Measurements from ENCODE around the gene MBOAT1. TPM values are rescaled to one million over a fixed set of nuclear protein-coding genes. Genes with fewer than 3 reads are reported as not detected.

MBOAT1 gene
- total and polyA plus RNA-seq, 2 of the 13 experiments (the other 11 are each of a cell fraction or from before 2014, with no cell fraction given): not detected

- no peak overlapping the region for H2AFZ ChIP-seq (ENCODE audit: low read length)
- no peaks in the 10 kb centered on the region for H4K20me1 ChIP-seq (ENCODE audit: insufficient read depth, low read length)
- TF ChIP-seq ZNF510 (CRISPR knock-in tag; IDR thresholded peaks at IDR 0.05; ENCODE audit: low read depth) (no peak), PREB (CRISPR knock-in tag; IDR thresholded peaks at IDR 0.05) (no peak)
- H3K4me1 ChIP-seq (ENCODE audit: insufficient read depth, low read length): no peaks in the 10 kb centered on the region
- intact Hi-C loops (cut with micrococcal nuclease; ENCODE audit: unreplicated experiment): no loop called here
- ChIA-PET CTCF (ENCODE audit: low intra/inter-chr PET ratio, low total read pairs) (no interaction called here), POLR2A (no interaction called here)
- H3K36me3 ChIP-seq (replicated peaks in 1 of 2; ENCODE audit: control insufficient read depth in 1 of 2, insufficient read depth in 2 of 2, low read length in 2 of 2): no peaks in the 10 kb centered on the region
- no peaks in the 10 kb centered on the region for H3K79me2 ChIP-seq (ENCODE audit: insufficient read depth, low read length)
- FAIRE-seq (no peak), DNase-seq (ENCODE audit: low spot score) (no peak), ATAC-seq (no peak)
- H3K9me3 ChIP-seq (ENCODE audit: low read length): no peaks in the 10 kb centered on the region
- no peaks in the 10 kb centered on the region; a peak in 2 of 5 replicates for H3K27me3 ChIP-seq (ENCODE audit: control insufficient read depth in 1 of 2, insufficient read depth in 2 of 2, low read length in 2 of 2)
- no peak overlapping the region for H3K9ac ChIP-seq (ENCODE audit: insufficient read depth, low read depth, low read length)
- in situ Hi-C loops (cut with HindIII; ENCODE audit: extremely low pct_ligation_motif_present, low pct_unique_long_range_greater_than_20kb): loop anchor here (10.0 kb wide), 1 partner anchor 426 kb away; no protein-coding TSS in a partner anchor
- no peak overlapping the region for H3K4me3 ChIP-seq (replicated peaks in 1 of 3; ENCODE audit: insufficient read depth in 1 of 3, low read depth in 2 of 3, low read length in 3 of 3)
- 28% methylated on average over 6 of the region's 6 CpGs for WGBS (ENCODE audit: low lambda C conversion rate)
- no peak overlapping the region for H3K27ac ChIP-seq (ENCODE audit: extremely low read length, insufficient read depth, low read length)
- no peak overlapping the region for H3K4me2 ChIP-seq (ENCODE audit: low read depth, low read length)
- BruUV-seq (replicated peaks): no TSS peak
These were observed 113.9 kb downstream of the MBOAT1 start for GRCh38 chr6:20098267-20098876.

- Histone ChIP-seq H2AFZ (ENCODE audit: low read length) (no peak overlapping the region), H3K36me3 (replicated peaks in 1 of 2; ENCODE audit: control insufficient read depth in 1 of 2, insufficient read depth in 2 of 2, low read length in 2 of 2) (no peaks in the 10 kb centered on the region), H4K20me1 (ENCODE audit: insufficient read depth, low read length) (no peaks in the 10 kb centered on the region), H3K9me3 (ENCODE audit: low read length) (no peaks in the 10 kb centered on the region), H3K4me1 (ENCODE audit: insufficient read depth, low read length) (no peaks in the 10 kb centered on the region), H3K27ac (ENCODE audit: extremely low read length, insufficient read depth, low read length) (no peak overlapping the region), H3K9ac (ENCODE audit: insufficient read depth, low read depth, low read length) (no peak overlapping the region), H3K4me2 (ENCODE audit: low read depth, low read length) (no peak overlapping the region), H3K79me2 (ENCODE audit: insufficient read depth, low read length) (no peaks in the 10 kb centered on the region), H3K27me3 (ENCODE audit: control insufficient read depth in 1 of 2, insufficient read depth in 2 of 2, low read length in 2 of 2) (no peaks in the 10 kb centered on the region; a peak in 2 of 5 replicates), H3K4me3 (replicated peaks in 1 of 3; ENCODE audit: insufficient read depth in 1 of 3, low read depth in 2 of 3, low read length in 3 of 3) (no peak overlapping the region)
- CTCF ChIA-PET (ENCODE audit: low intra/inter-chr PET ratio, low total read pairs): no interaction called here
- no peak for DNase-seq (ENCODE audit: low spot score)
- intact Hi-C loops (cut with micrococcal nuclease; ENCODE audit: unreplicated experiment): no loop called here
- in situ Hi-C loops (cut with HindIII; ENCODE audit: extremely low pct_ligation_motif_present, low pct_unique_long_range_greater_than_20kb): loop anchor here (10.0 kb wide), 1 partner anchor 428 kb away; no protein-coding TSS in a partner anchor
- no TSS peak for BruUV-seq (replicated peaks)
- no peak for ATAC-seq
- 5% methylated on average over 6 of the region's 6 CpGs for WGBS (ENCODE audit: low lambda C conversion rate)
- POLR2A ChIA-PET: no interaction called here
- FAIRE-seq: no peak
- TF ChIP-seq HIC2 (CRISPR knock-in tag; IDR thresholded peaks at IDR 0.05; ENCODE audit: low read depth) (no peak), ZNF780A (CRISPR knock-in tag; IDR thresholded peaks at IDR 0.05) (no peak), FOXO4 (CRISPR knock-in tag; conservative IDR thresholded peaks at IDR 0.05) (no peak), ZNF562 (CRISPR knock-in tag; IDR thresholded peaks at IDR 0.05; ENCODE audit: borderline replicate concordance) (no peak), ZNF329 (CRISPR knock-in tag; IDR thresholded peaks at IDR 0.05; ENCODE audit: low read depth) (no peak), FOXP4 (CRISPR knock-in tag; IDR thresholded peaks at IDR 0.05) (no peak), MAFF (IDR thresholded peaks at IDR 0.05; ENCODE audit: low read depth, low read length) (no peak), ZMYM4 (CRISPR knock-in tag; IDR thresholded peaks at IDR 0.05) (no peak)
These were observed 115.7 kb downstream of the MBOAT1 start for GRCh38 chr6:20096536-20096935.

All from HepG2 (cell line).